C4-2B (cell line): ENCODE results near the gene C2orf68.

ENCODE experiments used
- H3K27ac ChIP-seq: fragments of 450-650 bp; 2 replicates; pipeline ENCODE4 v1.5.1; 2017
- ZFX ChIP-seq: fragments of 450-650 bp; IDR thresholded peaks from 2 replicates; pipeline ENCODE4 v1.6.1; 2017
- TF ChIP-seq, protein P1 (sequence below): fragments of 450-650 bp; conservative IDR thresholded peaks from 2 replicates; pipeline ENCODE4 v1.5.1; 2017; ENCODE audit warnings: mild to moderate bottlenecking

The C2orf68 gene

GRCh38 chr2:85588645-85589044 lies 23.2 kb downstream of the C2orf68 start:
- H3K27ac ChIP-seq: no peak overlapping the region
- TF ChIP-seq, protein P1, sequence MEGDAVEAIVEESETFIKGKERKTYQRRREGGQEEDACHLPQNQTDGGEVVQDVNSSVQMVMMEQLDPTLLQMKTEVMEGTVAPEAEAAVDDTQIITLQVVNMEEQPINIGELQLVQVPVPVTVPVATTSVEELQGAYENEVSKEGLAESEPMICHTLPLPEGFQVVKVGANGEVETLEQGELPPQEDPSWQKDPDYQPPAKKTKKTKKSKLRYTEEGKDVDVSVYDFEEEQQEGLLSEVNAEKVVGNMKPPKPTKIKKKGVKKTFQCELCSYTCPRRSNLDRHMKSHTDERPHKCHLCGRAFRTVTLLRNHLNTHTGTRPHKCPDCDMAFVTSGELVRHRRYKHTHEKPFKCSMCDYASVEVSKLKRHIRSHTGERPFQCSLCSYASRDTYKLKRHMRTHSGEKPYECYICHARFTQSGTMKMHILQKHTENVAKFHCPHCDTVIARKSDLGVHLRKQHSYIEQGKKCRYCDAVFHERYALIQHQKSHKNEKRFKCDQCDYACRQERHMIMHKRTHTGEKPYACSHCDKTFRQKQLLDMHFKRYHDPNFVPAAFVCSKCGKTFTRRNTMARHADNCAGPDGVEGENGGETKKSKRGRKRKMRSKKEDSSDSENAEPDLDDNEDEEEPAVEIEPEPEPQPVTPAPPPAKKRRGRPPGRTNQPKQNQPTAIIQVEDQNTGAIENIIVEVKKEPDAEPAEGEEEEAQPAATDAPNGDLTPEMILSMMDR: no peak
- no peak for TF ChIP-seq ZFX

- no peak for TF ChIP-seq ZFX
- TF ChIP-seq, protein P1: no peak
- H3K27ac ChIP-seq: no peak overlapping the region
Observed at GRCh38 chr2:85588236-85588635, 23.6 kb downstream of the C2orf68 start.

DNA sequence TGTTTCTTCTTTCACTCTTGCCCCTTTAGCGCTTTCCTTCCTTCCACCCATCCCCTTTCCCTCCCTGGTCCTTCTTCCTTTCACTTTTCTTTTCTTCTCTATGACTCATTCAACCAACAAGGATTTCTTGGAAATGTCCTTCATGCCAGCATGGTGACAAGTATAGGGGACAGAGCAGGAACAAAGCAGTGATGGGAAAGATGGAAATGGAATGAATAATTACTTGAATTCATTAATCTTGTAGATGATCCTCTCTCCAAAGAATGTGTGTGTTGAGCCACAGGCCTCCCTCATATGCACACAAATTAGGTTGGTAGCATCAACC lies 26.1 kb downstream of the C2orf68 start:
- TF ChIP-seq, protein P1: no peak
- TF ChIP-seq ZFX: no peak
- H3K27ac ChIP-seq: no peak overlapping the region

- H3K27ac ChIP-seq: no peak overlapping the region
- no peak for TF ChIP-seq ZFX
- TF ChIP-seq, protein P1: no peak
Observed at GRCh38 chr2:85584857-85585780, 26.7 kb downstream of the C2orf68 start.

GRCh38 chr2:85584354-85584856 lies 27.5 kb downstream of the C2orf68 start, which contains the start of gene VAMP5:
TSS of gene VAMP5 (plus strand) at chr2:85584431. CDS start at chr2:85584491, 60 bp downstream.
- no peak within 1 kb of the TSS for H3K27ac ChIP-seq

DNA sequence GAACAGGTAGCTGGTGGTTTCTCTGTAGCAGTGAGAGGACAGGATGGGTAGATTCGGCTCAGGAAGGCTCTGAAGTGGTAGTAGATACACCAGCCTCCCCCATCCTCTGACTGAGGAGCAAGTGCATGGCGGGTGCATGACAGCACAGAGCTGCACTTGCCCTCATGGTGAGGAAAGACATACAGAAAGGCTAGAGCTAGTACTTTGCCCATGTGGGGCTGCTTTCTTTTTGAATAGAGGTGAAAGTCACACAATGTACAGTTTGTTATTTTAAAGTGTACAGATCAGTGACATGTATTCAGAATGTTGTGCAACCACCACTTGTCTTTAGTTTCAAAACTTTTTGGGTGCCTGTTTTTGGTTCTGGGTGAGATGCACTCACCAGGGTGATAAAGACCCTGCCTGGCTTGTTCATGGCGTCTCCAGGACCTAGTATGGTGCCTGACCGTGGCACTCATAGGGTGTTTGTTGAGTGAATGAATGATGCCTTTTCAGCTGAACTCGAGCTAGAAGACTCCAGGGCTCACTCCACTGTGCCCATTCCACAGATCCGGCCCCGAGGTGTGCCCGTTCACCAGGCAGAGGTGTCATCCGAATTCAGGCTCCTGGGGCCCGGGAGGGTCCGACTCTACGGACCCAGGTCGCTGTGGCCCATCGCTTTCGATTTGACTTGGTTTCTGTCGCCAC lies 28.1 kb downstream of the C2orf68 start:
- H3K27ac ChIP-seq: no peak overlapping the region
- TF ChIP-seq, protein P1: no peak
- TF ChIP-seq ZFX: no peak

More at GRCh38 chr2:85584354-85584856, 27.5 kb downstream of the C2orf68 start, which contains the start of gene VAMP5:
- TF ChIP-seq, protein P1: no peak
- TF ChIP-seq ZFX: no peak

GRCh38 chr2:85582492-85582891 lies 29.4 kb downstream of the C2orf68 start:
- no peak overlapping the region for H3K27ac ChIP-seq
- TF ChIP-seq, protein P1: no peak
- TF ChIP-seq ZFX: no peak
